CD14-positive monocyte (primary cell): ENCODE measurements around the gene ETFDH. TPM values are rescaled to one million over a fixed set of nuclear protein-coding genes. Genes with fewer than 3 reads are reported as not detected.

Source experiments
- DNase-seq, 3 donors: peaks; one replicate each; pipeline ENCODE4 v3.0.0-alpha.2; 2011 to 2022
- H2AFZ ChIP-seq: 2 replicates; pipeline ENCODE4 v1.6.0; 2012; ENCODE audit warnings: mild to moderate bottlenecking, low read depth, low read length, inconsistent platforms; ENCODE audit not compliant: insufficient read depth, poor library complexity, severe bottlenecking
- H3K27ac ChIP-seq, 2 donors: 1 replicate in 1 of 2; 2 replicates in 1 of 2; pipeline ENCODE4 v1.5.1; 2012 to 2013; ENCODE audit warnings: low read length in 2 of 2, control low read depth in 1 of 2, inconsistent platforms in 1 of 2, low read depth in 1 of 2, mild to moderate bottlenecking in 1 of 2
- H3K27me3 ChIP-seq, 2 donors: one replicate each; pipeline versions ENCODE4 v1.6.0 to v1.6.1; 2011 to 2013; ENCODE audit warnings: low read length in 2 of 2; ENCODE audit not compliant: control insufficient read depth in 2 of 2, insufficient read depth in 2 of 2
- H3K36me3 ChIP-seq, 2 donors: replicated peaks in 1 of 2; 1 replicate in 1 of 2; 2 replicates in 1 of 2; pipeline versions ENCODE4 v1.5.1 to v1.6.1; 2012 to 2013; ENCODE audit warnings: low read length in 2 of 2, control low read depth in 1 of 2, inconsistent platforms in 1 of 2, mild to moderate bottlenecking in 1 of 2; ENCODE audit not compliant: insufficient read depth in 2 of 2, control insufficient read depth in 1 of 2
- H3K4me1 ChIP-seq, 2 donors: 1 replicate in 1 of 2; 2 replicates in 1 of 2; pipeline versions ENCODE4 v1.5.1 to v1.6.1; 2012 to 2013; ENCODE audit warnings: low read length in 2 of 2, control low read depth in 1 of 2, inconsistent platforms in 1 of 2, mild to moderate bottlenecking in 1 of 2, moderate library complexity in 1 of 2; ENCODE audit not compliant: insufficient read depth in 2 of 2, control insufficient read depth in 1 of 2
- H3K4me2 ChIP-seq: replicated peaks from 2 replicates; pipeline ENCODE3; 2012; ENCODE audit warnings: low read length, moderate library complexity, mild to moderate bottlenecking; ENCODE audit not compliant: poor library complexity, severe bottlenecking; ENCODE audit errors: extremely low read depth
- H3K4me3 ChIP-seq, 3 experiments: fragments of 200-600 bp in 1 of 3; sonication (generic) in 1 of 3; replicated peaks in 1 of 3; 1 replicate in 2 of 3; 2 replicates in 1 of 3; pipeline ENCODE4 v1.5.1; 2011 to 2013; ENCODE audit warnings: low read length in 3 of 3, mild to moderate bottlenecking in 3 of 3, control low read depth in 2 of 3, low read depth in 2 of 3, inconsistent platforms in 1 of 3, moderate library complexity in 1 of 3
- H3K79me2 ChIP-seq: 2 replicates; pipeline ENCODE4 v1.6.0; 2012; ENCODE audit warnings: mild to moderate bottlenecking, control low read depth, inconsistent platforms, low read length, moderate library complexity; ENCODE audit not compliant: insufficient read depth
- H3K9ac ChIP-seq: 2 replicates; pipeline ENCODE4 v1.6.0; 2017; ENCODE audit warnings: low read length, mild to moderate bottlenecking; ENCODE audit not compliant: insufficient read depth, poor library complexity, severe bottlenecking
- H3K9me3 ChIP-seq, 2 donors: replicated peaks in 1 of 2; 1 replicate in 1 of 2; 2 replicates in 1 of 2; pipeline versions ENCODE4 v1.5.1 to v1.6.1; 2012 to 2013; ENCODE audit warnings: low read length in 2 of 2, control low read depth in 1 of 2; ENCODE audit not compliant: control insufficient read depth in 1 of 2, insufficient read depth in 1 of 2
- H4K20me1 ChIP-seq: 2 replicates; pipeline ENCODE4 v1.6.0; 2012; ENCODE audit warnings: mild to moderate bottlenecking, low read length, control low read depth, moderate library complexity; ENCODE audit not compliant: insufficient read depth
- H3K27ac Mint-ChIP-seq, 7 donors: one replicate each; pipeline ENCODE4 v1.8.0; 2020; ENCODE audit warnings: mild to moderate bottlenecking in 7 of 7, mixed read lengths in 7 of 7, moderate library complexity in 6 of 7, inconsistent platforms in 2 of 7
- H3K27me3 Mint-ChIP-seq, 3 donors: one replicate each; pipeline ENCODE4 v1.8.0; 2021 to 2022; ENCODE audit warnings: low read depth in 3 of 3, mild to moderate bottlenecking in 3 of 3, mixed read lengths in 3 of 3, moderate library complexity in 3 of 3, inconsistent platforms in 1 of 3
- H3K36me3 Mint-ChIP-seq, 2 donors: one replicate each; pipeline ENCODE4 v1.8.0; 2020; ENCODE audit warnings: mixed read lengths in 2 of 2, inconsistent platforms in 1 of 2, mild to moderate bottlenecking in 1 of 2
- H3K4me1 Mint-ChIP-seq: one replicate; pipeline ENCODE4 v1.8.0; 2020; ENCODE audit warnings: mild to moderate bottlenecking, mixed read lengths
- H3K4me3 Mint-ChIP-seq, 2 donors: one replicate each; pipeline ENCODE4 v1.8.0; 2020; ENCODE audit warnings: mild to moderate bottlenecking in 2 of 2, mixed read lengths in 2 of 2, moderate library complexity in 1 of 2
- H3K9me3 Mint-ChIP-seq, 7 donors: one replicate each; pipeline ENCODE4 v1.8.0; 2020 to 2022; ENCODE audit warnings: mixed read lengths in 7 of 7, mild to moderate bottlenecking in 6 of 7, moderate library complexity in 6 of 7, inconsistent platforms in 2 of 7
- CTCF ChIP-seq: fragments of 200-600 bp; IDR thresholded peaks from one replicate; pipeline ENCODE4 v1.8.0; 2022; ENCODE audit warnings: antibody characterized with exemption, mild to moderate bottlenecking
- WGBS: methylation state at CpG from one replicate; pipeline ENCODE4 v1.1.5; 2013; ENCODE audit warnings: missing lambda C conversion rate; ENCODE audit not compliant: insufficient coverage; 5-methylcytosine and 5-hydroxymethylcytosine counted together
- intact Hi-C, 2 donors: fragments of 100-400 bp; cut with micrococcal nuclease; formaldehyde crosslinking; loops; one replicate each; pipeline versions ENCODE4 v1.15.0 to v1.15.1; 2023
- polyA plus RNA-seq, 3 donors: library from polyadenylated mRNA; depleted of rRNA in 1 of 3; unstranded in 2 of 3; stranded (reverse) in 1 of 3; fragments of 300-500 nt in 2 of 3; fragments of >200 nt in 1 of 3; fragmentation: Illumina TruSeq in 2 of 3; gene quantifications; 1 replicate in 2 of 3; 2 replicates in 1 of 3; pipeline ENCODE4 v1.2.3, GENCODE V29; 2012 to 2021

ETFDH gene
- polyA plus RNA-seq, 3 donors = 11.9 to 17.8 (median 16.8) TPM

GRCh38 chr4:158714937-158715336 is 42.8 kb downstream of the ETFDH start:
- no peak overlapping the region for H3K4me3 ChIP-seq
- H3K27me3 Mint-ChIP-seq = no peaks in the 10 kb centered on the region
- H3K9me3 Mint-ChIP-seq = no peaks in the 10 kb centered on the region
- H3K36me3 ChIP-seq = peaks cover 78 to 89% of the 10 kb centered on the region in 2 donors
- H3K27ac Mint-ChIP-seq = peak overlapping the region; percentile 43 to 90 (median 79)
- H4K20me1 ChIP-seq = no peaks in the 10 kb centered on the region
- no peak overlapping the region for H3K9ac ChIP-seq
- no peaks in the 10 kb centered on the region for H3K9me3 ChIP-seq
- peak; percentile 19 to 71 (median 60) for DNase-seq
- H3K4me2 ChIP-seq = peak overlapping the region; percentile 19
- no peaks in the 10 kb centered on the region for H3K27me3 ChIP-seq
- peaks cover 9% of the 10 kb centered on the region for H3K79me2 ChIP-seq
- H3K27ac ChIP-seq = peak overlapping the region; percentile 63 to 67
- H3K36me3 Mint-ChIP-seq = peaks cover 83 to 89% of the 10 kb centered on the region in 2 donors
- WGBS = no CpG with 5 or more reads among the region's 4 CpGs
- intact Hi-C loops = loop anchor here in 1 of 2 donors (5.0 kb wide), 1 partner anchor 43 kb away; the partner anchor contains the start of genes C4orf46 and ETFDH
- no peak for TF ChIP-seq CTCF
- no peak overlapping the region for H3K4me3 Mint-ChIP-seq
- peaks cover 11% of the 10 kb centered on the region for H3K4me1 Mint-ChIP-seq
- H2AFZ ChIP-seq = no peak overlapping the region
- H3K4me1 ChIP-seq = peaks cover 8 to 9% of the 10 kb centered on the region in 2 donors

- peaks cover 76 to 87% of the 10 kb centered on the region in 2 donors for H3K36me3 Mint-ChIP-seq
These were observed 43.7 kb downstream of the ETFDH start for GRCh38 chr4:158715802-158716201.

More at GRCh38 chr4:158715802-158716201, 43.7 kb downstream of the ETFDH start:
- Histone ChIP-seq H3K9me3 (no peaks in the 10 kb centered on the region), H3K4me3 (no peak overlapping the region), H3K4me2 (no peak overlapping the region), H3K27me3 (no peaks in the 10 kb centered on the region), H3K36me3 (peaks cover 74 to 88% of the 10 kb centered on the region in 2 donors), H3K79me2 (peaks cover 17% of the 10 kb centered on the region), H3K4me1 (peaks cover 8 to 9% of the 10 kb centered on the region in 2 donors), H3K9ac (no peak overlapping the region), H3K27ac (peak overlapping the region in 1 of 2 donors; percentile 17), H2AFZ (no peak overlapping the region), H4K20me1 (no peaks in the 10 kb centered on the region)
- intact Hi-C loops = loop anchor here in 1 of 2 donors (5.0 kb wide), 1 partner anchor 44 kb away; the partner anchor contains the start of genes C4orf46 and ETFDH
- Mint-ChIP-seq H3K4me1 (peaks cover 11% of the 10 kb centered on the region), H3K4me3 (no peak overlapping the region), H3K27me3 (no peaks in the 10 kb centered on the region), H3K9me3 (no peaks in the 10 kb centered on the region), H3K27ac (peak overlapping the region in 4 of 7 donors; percentile 35 to 65 (median 53))
- no peak for TF ChIP-seq CTCF
- DNase-seq = no peak
- WGBS = no CpG with 5 or more reads among the region's 3 CpGs
